Coronary artery (tissue), 2 donors: ENCODE results near the gene PRH2.

Experiments used
- DNase-seq: peaks from one replicate; pipeline ENCODE4 v3.0.0-alpha.2; 2017; ENCODE audit warnings: low spot score
- H3K27ac ChIP-seq, 2 donors: fragments of 200-600 bp; sonication (generic); one replicate each; pipeline ENCODE4 v1.5.1; 2016 to 2019
- H3K4me3 ChIP-seq: fragments of 200-600 bp; sonication (generic); 2 replicates; pipeline ENCODE4 v1.5.1; 2016; ENCODE audit warnings: mild to moderate bottlenecking, moderate library complexity
- TF ChIP-seq, protein P1 (sequence below): fragments of 200-600 bp; sonication (generic); IDR thresholded peaks from one replicate; pipeline ENCODE4 v1.5.1; 2019; ENCODE audit warnings: antibody characterized with exemption

Gene PRH2

DNA sequence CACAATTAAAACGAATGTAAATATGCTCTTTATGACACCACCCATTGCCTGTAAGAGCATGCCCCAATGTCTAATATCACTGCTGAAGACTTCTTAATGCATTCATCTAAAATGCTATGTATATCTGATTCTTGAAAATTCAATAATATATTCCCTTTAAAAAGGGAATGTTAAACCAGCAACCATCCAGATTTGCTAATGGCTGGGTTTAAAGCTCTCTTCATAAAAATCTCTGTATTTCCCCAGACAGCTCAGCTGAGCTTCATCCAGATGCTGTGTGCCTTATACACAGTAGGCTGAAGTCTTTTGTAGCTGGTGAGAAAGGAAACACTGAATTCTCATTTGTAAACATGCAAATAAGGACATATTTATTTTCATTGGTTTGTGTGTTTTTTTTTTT, 10.1 kb downstream of the PRH2 start, which contains the start of gene TAS2R14:
Gene TAS2R14, minus strand, starts transcription at position 101 of the 400 bp plus-strand sequence. Its CDS starts 56 bp downstream, at position 45.
- Histone ChIP-seq H3K4me3 (no peak within 1 kb of the TSS), H3K27ac (no peak within 1 kb of the TSS)
- TF ChIP-seq, protein P1, sequence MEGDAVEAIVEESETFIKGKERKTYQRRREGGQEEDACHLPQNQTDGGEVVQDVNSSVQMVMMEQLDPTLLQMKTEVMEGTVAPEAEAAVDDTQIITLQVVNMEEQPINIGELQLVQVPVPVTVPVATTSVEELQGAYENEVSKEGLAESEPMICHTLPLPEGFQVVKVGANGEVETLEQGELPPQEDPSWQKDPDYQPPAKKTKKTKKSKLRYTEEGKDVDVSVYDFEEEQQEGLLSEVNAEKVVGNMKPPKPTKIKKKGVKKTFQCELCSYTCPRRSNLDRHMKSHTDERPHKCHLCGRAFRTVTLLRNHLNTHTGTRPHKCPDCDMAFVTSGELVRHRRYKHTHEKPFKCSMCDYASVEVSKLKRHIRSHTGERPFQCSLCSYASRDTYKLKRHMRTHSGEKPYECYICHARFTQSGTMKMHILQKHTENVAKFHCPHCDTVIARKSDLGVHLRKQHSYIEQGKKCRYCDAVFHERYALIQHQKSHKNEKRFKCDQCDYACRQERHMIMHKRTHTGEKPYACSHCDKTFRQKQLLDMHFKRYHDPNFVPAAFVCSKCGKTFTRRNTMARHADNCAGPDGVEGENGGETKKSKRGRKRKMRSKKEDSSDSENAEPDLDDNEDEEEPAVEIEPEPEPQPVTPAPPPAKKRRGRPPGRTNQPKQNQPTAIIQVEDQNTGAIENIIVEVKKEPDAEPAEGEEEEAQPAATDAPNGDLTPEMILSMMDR, result no peak
- no peak for DNase-seq

DNA sequence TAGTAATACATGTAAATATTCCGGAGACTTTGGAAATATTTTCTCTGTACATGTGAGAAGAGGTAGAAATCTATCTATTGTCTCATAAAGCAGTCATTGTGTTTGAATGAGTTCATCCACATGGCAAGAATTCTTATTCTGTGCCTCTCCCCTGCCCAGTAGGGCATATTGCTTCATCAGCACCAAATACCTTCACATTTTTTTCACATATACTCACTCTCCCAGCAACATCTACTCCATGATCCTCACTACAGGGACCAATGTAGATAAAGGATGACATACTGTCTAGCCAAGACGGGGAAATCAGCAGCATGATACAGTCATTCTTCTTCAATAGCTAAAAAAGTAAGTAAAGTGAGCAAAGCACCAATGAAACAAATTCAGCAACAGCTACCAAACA, 11.4 kb downstream of the PRH2 start:
- DNase-seq, result no peak
- TF ChIP-seq, protein P1, result no peak
- H3K27ac ChIP-seq, result no peak overlapping the region
- H3K4me3 ChIP-seq, result no peak overlapping the region

DNA sequence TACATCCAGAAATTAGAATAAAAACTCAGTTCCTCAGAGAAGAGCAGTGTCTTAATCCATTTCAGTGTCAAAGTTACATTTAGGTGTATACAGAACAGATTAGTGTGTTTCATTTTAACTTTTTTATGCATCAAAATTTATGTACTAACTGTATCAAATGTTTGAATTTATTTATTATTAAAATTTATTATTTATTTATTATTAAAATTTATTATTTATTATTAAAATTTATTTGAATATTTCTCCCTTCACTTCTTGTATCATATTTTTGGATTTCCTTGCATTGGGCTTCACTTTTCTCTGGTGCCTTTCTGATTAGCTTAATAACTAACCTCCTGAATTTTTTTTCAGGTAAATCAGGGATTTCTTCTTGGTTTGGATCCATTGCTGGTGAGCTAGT, 12.3 kb downstream of the PRH2 start:
- no peak for DNase-seq
- TF ChIP-seq, protein P1, result no peak
- Histone ChIP-seq H3K4me3 (no peak overlapping the region), H3K27ac (no peak overlapping the region)

DNA sequence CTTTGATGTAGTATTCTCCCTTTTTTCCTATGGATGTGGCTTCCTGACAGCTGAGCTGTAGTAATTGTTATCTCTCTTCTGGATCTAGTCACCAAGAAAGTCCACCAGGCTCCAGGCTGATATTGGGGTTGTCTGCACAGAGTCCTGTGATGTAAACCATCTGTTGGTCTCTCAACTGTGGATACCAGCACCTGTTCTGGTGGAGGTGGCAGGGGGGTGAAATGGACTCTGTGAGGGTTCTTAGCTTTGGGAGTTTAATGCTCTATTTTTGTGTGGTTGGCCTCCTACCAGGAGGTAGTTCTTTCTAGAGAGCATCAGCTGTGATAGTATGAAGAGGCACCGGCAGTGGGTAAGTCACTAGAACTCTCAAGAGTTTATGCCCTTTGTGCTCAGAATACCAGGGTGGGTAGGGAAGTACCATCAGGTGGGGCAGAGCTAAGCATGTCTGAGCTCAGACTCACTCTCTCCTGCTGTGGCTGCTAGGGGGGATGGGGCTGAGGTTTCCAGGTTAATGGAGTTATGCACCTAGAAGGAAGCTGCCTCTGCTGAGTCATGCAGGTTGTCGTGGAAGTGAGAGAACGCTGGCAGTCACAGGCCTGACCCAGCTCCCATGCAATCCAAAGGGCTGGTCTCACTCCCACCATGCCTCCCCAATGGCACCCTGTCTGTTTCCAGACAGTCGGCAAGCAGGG, 13.0 kb downstream of the PRH2 start:
- TF ChIP-seq, protein P1, result no peak
- Histone ChIP-seq H3K27ac (no peak overlapping the region), H3K4me3 (no peak overlapping the region)
- no peak for DNase-seq

DNA sequence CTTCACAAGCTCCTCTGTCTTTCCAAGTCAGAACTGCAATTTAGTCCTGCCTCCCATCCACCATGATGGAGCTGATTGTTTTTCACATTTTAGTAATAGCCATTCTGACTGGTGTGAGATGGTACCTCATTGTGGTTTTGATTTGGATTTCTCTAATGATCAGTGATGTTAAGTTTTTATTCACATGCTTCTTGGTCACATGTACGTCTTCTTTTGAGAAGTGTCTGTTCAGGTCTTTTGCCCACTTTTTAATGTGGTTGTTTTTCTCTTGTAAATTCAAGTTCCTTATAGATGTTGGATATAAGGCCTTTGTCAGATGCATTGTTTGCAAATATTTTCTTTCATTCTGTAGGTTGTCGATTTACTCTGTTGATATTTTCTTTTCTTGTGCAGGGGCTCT, 14.1 kb downstream of the PRH2 start:
- DNase-seq, result no peak
- H3K27ac ChIP-seq, result no peak overlapping the region
- TF ChIP-seq, protein P1, result no peak
- no peak overlapping the region for H3K4me3 ChIP-seq

DNA sequence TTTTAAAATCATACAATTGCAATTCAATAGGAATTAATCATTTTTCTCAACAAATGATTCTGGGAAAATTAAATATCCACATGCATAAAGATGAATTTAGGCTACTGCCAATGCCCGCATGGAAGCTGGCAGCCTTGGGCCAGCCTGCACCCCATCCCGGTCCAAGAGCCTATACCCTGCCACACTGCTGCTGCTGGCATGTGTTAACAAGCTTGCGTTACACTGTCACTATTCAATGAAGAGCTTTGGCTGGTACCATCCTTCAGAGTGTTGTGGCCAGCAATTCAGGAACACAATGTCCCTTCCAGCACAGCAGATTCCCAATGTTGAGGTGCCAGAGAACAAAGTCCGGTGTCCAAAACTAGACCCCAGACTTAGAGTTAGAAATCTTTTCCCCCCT, 23.6 kb downstream of the PRH2 start:
- no peak overlapping the region for H3K4me3 ChIP-seq
- TF ChIP-seq, protein P1, result no peak
- DNase-seq, result no peak
- no peak overlapping the region for H3K27ac ChIP-seq

DNA sequence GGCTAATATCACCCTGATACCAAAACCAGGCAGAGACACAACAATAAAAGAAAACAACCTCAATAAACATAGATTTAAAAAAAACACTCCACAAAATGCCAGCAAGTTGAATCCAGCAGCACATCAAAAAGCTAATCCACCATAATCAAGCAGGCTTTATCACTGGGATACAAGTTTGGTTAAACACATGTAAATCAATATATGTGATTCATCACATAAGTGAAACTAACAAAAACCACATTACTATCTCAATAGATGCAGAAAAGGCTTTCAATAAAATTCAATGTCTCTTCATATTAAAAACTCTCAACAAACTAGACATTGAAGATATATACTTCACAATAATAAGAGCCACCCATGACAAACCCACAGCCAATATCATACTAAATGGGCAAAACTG, 27.0 kb downstream of the PRH2 start:
- DNase-seq, result no peak
- Histone ChIP-seq H3K4me3 (no peak overlapping the region), H3K27ac (no peak overlapping the region)
- TF ChIP-seq, protein P1, result no peak
